Activated effector memory CD4-positive, alpha-beta T cell treated with anti-CD3 and anti-CD28 coated beads, Interleukin-2, amount 50 U/mL, for 16 hours (primary cell): ENCODE results near the gene PRKAG2.

ENCODE experiments used
- DNase-seq: peaks from one replicate; pipeline ENCODE4 v3.0.0-alpha.2; 2020

The PRKAG2 gene

DNA sequence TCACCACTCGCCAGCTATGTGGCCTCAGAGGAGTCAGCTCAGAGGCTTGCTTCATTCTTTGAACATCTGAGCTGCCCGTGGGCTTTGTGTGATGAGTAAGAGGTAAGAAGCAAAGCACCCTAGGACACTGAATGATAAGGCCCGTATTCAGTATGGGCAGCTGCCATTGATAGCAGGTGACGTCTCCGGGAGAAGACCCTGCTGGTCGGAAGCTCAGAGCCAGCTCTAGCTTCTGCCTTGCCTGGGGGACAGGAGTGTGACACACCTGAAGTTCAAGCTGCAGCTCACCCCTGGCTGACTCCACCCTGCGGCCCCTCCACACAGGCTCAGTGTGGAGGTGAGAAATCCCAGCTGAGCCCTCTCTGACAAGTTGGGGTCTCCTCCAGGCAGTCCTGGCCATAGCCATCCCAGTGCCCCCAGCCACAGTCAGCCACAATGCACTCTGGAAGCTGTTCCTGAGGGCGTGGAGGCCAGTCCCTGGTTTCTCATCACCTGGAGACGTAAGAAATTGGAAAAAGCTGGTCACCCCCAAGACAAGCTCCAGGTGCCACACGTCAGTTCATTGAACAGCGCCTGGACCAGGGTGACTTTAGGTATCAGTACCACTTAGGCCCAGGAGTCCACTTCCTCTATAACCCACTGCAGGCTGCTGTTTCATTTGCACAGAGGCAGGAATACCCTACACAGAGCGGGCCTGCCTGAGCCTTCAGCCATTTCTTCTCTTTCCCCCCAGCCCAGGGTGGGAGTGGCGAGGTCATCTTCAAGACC lies 192.3 kb downstream of the PRKAG2 start:
- DNase-seq: no peak

DNA sequence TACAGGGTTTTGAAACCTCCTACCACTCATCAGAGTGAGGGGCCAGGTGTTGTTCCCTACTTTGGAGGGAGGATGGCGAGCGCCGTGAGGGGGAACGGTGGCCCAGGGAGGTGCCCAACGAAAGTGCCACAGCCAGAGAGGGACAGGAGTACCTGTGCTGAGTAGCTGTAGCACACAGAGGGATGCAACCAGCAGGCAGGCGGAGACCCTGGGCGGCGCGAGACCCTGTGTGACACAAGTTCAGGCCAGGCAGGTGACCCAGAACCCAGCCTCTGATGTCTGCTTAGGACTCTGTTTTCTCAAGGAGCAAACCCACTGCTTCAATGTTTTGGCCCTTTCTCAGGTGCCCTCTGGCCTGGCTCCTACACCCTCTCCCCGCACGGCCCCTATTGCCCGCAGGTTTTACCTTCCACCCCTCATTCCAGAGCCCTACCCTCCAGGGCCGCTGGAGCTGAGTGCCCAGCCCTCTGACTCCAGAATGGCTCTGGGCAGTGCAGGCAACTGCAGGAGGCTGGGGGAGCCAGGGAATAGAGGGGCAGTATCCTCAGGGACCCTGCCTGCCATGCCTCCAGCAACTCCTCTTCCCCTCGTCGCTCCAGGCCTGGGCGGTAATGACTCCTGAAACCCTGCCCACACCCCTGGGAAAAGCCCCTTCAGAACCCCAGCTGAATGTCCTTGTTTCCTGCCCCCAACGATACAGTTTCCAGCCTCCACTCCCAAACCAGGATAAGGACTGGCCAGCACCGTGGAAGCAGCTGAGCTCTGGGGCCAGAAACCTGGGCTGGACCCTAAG lies 193.1 kb downstream of the PRKAG2 start:
- peak; percentile 57 for DNase-seq

DNA sequence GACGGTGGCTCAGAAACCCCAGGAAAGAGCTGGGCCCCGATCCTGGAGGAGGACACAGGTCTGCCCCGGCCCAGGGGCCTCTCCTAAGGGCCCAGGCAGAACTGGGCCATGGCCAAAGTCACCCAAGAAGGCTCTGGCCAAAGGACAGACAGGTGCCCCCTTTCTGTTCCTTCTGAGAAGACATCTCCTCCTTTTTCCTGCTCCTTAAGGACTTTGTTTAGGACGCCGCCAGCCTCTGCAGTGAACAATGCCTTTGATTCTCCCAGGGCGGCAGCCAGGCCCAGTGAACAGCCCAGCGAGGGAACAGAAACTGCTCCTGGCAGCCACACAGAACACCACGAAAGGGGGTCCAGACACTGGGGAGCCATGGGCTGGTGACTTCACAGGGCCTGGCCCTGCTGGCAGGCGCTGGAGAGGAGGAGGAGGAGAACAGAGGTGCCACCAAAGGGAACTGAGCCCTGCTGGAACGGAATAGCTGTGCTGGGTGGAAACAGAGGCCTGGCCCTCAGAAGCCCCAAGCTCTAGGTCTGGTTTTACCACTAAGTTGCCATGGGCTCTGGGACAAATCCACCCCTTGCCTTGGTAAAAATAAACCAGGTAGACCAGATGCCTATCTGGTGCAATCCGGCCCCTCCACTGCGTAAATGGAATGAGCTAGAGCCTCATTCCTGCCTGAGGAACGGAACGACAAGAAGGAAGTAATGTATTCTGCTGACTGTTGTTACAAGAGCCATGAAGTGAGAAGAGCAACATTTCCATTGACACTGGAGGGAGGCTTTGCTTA lies 193.9 kb downstream of the PRKAG2 start:
- DNase-seq: peak; percentile 41

DNA sequence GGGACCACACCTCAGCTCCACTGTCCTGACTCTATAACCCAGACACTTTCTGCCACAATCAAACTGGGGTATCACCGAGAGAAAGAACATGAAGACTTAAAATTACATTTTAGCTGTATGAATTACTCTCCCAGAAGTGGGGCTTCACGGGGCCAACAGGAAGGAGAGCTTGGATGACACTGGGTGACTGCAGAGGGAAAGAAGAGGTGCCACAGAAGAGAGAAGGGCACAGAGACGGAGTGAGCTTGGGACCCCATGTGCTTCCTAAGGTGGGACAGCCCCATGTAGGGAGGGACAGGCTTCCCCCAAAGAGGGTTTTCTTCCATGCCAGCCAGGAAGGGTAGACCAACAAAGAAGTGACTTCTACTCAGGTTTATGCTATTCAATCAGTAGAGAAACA lies 195.2 kb downstream of the PRKAG2 start:
- peak; percentile 36 for DNase-seq

DNA sequence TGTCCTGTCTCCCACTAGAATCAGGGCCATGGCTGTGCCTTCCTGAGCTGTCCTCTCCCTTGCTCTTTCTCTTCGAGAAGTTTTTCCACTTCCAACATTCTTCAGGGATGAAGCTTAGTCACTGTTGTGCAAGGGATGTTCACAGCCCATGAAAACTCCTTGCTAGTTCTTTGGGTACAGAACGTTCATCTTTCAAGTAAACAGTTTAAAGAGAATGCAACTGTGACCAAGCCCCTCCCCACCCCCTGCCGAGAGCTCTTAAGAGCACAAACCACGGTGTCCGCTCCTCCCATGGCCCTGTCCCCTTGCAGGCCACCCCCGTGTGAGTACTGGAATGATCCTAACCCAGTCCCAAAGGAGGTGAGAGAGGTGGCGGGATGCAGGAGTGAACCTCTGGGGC lies 196.1 kb downstream of the PRKAG2 start:
- peak; percentile 39 for DNase-seq

DNA sequence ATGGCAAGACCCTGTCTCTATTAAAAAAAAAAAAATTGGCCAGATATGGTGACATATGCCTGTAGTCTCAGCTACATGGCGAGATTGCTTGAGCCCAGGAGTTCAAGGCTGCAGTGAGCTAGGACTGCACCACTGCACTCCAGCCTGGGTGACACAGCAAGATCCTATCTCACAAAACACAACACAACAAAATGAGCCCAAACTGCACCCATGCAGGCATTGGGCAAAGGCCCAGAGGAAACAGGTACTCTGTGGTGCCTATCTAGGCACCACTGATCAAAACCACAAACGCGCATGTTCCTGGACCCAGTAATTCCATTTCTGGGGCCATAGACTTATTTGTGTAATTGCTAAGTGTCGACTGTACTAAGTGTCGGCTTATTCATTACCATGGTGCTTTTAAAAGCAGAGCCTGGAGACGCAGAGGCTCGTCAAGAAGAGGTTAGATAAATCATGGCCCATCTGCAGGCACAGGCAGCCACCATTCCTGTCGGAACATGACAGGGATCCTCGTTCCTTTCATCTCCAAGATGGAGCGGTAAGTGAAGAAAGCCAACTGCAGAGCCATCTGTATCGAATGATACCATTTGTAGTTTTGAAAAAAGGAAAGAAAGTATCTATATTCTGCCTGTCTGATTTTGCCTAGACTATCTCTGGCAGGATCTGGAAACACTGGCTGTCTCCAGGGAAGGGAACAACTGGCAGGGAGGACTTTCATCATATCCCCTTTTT lies 196.9 kb downstream of the PRKAG2 start:
- DNase-seq: peak; percentile 41

DNA sequence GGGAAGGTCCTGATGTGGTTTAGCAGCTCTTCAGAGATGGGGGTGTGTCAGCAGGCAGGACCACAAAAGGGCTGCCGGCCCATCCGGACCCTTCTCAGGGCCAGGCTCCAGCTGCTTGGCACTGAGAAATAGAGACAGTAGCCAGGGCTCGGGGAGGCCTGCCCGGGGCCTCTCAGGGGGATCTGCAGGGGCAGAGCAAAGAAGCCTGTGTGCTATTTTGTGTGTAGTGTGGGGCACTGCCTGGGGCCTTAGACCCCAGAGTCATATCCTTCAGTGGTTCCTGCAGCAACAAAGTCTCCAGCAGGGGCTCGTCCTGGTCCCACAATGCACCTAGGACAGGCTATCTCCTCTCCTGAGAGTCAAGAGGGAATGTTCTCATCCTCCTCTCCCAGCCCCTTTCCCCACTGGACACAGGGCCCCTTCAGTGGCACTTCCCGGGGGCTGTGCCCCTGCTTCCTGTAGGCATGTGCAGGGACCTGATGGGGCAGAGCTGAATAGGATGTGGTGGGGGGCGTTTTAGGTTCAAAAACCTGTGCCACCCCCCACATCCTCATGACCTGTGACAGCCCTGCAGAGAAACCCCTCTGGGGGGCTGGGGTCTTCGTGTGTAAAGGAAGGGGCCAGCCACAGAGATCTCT lies 197.7 kb downstream of the PRKAG2 start:
- DNase-seq: no peak

DNA sequence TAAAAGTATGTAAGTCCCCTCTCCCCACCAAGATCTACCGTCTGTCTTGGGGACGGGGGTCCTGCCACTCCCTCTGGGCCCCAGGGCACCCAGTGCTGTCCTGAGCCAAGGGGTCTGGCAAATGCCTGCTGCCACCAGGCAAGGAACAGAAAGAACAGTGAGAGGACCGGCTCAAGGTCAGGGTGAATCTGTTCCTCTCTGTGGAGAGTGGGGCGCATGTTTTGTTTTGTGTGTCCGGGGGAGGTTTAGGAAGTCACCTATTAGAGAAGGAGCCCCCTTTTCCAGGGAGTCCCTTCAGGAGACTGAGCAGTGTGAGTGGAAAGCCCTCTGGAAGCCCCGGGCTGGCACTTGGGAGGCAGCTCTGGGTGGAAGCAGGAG lies 198.7 kb downstream of the PRKAG2 start:
- DNase-seq: no peak

DNA sequence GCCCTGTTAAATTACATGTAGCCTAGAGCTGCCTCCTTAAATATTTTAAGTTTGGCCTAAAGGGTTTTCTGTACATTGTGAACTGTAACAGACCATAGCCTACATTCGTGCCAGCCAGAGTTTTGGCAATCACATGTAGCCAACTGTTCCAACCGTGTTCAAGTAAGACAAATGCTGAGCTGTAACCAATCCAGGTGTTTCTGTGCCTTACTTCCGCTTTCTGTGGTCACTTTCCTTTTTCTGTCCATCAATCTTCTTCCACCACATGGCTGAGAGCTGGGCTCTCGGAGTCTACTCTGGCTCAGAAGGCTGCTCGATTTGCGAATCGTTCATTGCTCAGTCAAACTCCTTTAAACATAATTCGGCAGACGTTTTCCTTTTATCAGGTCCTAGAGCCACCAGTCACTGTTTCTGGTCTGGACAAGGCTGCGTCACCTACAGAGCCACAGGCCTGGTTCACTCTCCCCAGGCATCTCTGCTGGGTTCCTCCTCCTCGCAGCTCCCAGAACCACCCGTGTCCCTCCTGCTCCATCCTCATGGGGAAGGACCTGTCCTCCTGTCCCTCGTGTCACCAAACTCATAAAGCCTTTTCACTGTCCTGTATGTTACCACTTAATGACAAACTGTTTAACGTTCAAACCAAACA lies 199.2 kb downstream of the PRKAG2 start:
- DNase-seq: no peak

DNA sequence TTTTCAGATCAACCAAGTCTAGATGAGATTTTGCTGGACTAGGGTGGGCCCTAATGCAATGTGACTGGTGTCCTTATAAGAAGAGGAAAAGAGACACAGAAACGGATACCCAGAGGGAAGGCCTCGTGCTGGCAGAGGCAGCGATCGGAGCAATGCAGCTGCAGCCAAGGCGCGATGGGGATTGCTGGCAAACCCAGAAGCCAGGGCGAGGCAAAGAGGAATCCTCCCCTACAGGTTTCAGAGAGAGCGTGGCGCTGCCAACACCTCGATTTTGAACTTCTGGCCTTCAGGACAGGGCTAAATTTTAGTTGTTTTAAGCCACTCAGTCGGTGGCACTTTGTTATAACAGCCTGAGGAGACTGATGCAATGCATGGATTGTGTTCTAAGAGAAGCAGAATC lies 200.2 kb downstream of the PRKAG2 start:
- no peak for DNase-seq

DNA sequence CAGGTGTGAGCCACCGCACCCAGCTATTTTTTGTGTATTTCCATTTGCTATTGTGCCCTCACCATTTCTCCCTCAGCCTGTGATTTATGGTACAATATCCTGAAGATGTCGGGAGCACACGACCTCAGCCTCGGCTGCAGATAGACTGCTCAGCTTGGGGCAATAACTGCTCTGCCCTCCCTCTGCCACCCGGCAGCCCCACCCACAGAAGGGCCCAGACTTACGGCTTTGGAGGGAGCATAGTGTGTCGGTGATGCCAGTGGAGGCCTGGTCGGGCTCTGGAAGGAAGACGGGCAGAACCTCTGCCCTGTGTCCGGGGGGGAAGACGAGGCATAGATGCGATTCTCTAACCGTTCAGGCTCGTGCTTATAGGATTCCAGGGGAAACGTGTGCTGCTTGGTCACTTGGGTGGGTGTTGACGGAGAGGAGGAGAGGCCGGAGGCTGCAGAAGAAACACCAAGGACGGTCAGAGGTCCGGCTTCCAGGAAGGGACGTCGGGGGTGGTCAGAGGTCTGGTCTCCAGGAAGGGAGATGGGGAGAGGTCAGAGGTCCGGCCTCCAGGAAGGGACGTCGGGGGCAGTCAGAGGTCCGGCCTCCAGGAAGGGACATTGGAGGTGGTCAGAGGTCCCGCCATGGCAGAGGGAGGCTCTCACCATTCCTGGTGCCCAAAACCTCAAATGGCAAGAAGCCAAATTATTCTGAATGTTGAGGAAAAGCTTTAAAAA lies 201.6 kb downstream of the PRKAG2 start:
- DNase-seq: no peak

DNA sequence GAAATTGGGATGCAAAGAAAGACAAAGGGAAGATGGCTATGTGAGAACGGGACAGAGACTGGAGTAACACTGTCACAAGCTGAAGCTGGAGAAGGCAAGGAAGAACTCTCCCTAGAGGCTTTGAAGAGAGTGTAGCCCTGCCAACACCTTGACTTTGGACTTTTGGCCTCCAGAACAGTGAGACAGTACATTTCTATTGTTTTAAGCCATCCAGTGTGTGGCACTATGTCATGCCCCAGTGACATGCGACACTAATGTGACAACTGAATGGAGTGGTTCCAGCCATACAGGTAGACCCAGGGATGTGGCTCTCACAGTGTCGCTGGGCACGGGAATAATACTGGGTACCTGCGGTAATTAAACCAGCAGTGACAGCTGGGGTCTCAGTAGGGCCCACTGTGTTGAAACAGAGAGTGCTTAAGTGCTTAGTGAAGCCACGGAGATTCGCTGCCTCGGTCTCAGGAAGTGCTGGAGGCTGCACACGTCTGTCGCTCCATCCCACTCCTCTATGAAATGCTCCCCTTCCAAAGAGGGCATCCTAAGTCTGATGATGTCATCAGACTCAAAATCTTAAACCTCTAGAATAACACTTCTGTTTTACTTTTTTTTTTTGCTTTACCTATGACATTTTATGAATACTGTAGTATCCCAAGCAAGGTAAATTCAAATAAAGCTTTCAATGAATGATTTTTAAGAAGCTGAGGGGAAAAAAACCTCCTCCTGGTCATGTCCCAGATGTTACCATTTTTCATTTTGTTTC lies 202.6 kb downstream of the PRKAG2 start:
- no peak for DNase-seq

DNA sequence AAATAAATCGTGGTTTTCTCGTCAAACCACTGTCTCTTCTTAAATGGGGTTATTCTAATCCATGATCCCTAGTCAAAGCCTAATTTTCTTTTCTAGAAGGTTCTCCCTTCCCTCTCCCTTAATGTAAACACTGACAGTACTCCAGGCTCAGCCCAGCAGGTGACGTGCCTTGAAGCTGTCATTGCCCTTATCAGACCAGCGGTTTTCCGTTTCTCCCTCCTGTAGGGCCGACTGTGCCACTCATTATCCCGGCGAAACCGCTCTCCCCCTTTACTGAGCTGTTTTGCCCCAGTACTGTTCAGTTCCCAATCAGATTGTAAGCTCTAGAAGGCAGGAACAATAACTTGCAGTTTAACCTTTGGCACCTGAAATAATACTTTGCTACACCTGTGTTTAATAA lies 203.7 kb downstream of the PRKAG2 start:
- DNase-seq: no peak

DNA sequence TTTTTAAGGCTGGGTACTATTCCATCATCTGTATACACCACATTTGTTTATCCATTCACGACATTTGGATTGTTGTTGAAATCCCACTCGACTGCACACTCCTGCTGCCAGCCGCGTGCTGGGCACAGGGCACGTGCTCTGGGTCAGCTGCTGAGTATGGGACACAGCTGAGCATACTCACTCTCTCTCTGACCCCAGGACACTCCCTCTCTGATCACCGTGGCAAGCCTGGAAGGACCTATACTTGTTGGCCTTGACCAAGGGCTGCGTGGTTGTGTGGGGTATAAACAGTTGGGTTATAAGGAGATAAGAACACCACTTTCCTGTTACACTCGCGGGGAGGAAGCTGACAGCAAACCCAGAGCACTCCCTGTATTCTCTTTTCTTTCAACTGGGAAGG lies 204.2 kb downstream of the PRKAG2 start:
- DNase-seq: no peak

DNA sequence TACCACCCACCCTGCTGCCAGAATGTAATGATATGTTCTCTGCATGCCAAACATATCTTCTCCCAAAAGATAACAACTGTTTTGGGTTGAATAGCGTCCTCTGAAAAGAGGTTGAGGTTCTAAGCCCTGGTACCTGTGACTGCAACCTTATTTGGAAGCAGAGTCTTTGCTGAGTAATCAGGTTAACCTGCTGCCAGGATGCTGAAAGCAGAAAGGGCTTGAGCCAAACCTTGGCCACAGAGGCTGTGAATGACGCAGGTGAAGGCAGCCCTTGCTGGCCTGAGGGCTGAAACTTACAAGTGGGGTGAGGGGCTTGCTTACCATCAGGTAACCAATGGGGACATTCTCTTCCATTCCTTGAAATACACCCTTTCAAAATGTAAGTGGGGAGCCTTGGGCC lies 205.4 kb downstream of the PRKAG2 start:
- no peak for DNase-seq

DNA sequence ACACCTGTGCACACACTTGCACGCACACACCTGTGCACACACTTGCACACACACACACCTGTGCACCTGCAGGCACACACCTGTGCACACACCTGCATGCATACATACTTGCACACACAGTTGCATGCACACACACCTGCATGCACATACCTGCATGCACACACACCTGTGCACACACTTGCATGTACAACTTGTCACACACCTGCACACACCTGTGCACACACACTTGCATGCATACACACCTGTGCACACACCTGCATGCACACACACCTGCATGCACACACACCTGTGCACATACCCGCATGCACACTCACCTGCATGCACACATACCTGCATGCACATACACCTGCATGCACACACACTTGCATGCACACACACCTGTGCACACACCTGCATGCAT lies 207.2 kb downstream of the PRKAG2 start:
- no peak for DNase-seq

DNA sequence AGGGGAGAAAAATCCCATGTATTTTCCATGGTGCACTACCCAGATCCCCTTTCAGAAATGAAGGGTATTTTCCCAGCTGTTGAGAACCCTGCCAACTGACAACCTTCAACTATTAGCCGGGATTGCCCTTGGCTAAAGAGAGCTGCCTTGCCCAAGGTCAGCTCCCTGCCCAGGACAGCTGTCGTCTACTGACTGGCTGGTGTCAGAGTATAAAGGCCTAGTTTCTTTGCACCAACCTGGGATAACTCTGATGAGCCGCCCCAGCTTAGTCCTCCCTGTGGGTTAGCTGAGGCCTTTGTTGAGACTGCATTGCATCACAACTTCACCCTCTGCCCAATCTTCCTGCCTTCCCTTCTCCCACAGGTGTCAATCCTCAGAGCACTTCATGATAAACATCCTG lies 210.0 kb downstream of the PRKAG2 start:
- no peak for DNase-seq

DNA sequence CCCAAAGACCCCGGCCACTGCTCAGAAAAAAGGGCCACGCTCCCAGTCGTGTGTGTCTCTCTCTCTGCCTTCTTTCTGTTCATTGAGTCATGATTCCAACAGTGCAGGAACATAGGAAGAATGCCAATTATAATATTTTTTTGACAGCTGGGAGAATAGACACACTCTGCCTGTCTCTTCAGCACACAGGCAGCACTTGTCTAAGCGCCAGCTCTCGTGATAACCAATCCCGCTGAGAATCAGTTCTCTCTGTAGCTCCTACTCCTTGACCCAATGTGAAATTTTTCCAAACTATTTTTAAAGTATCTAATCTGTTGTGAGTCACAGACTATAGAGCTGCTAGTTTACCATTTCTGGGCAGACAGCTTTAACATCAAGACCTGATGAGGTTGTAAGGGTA lies 211.5 kb downstream of the PRKAG2 start:
- DNase-seq: no peak

DNA sequence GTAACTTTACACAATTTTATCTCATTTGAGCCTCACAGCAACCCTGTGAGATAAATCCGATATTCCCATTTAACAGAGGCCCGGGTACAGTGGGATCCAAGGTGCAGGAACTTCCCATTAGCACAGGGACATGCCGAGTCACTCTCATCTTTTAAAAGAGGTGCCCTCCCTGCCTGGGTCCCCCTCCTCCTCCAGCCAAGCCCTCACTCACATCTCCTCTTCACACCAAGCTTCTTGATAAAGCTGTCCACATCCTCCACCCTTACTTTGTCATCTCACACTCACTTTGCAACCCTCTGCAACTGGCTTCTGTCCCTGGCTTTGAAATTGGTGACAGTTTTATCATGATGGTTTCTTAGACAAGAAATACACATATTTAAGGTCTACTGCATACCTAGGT lies 212.6 kb downstream of the PRKAG2 start:
- no peak for DNase-seq

DNA sequence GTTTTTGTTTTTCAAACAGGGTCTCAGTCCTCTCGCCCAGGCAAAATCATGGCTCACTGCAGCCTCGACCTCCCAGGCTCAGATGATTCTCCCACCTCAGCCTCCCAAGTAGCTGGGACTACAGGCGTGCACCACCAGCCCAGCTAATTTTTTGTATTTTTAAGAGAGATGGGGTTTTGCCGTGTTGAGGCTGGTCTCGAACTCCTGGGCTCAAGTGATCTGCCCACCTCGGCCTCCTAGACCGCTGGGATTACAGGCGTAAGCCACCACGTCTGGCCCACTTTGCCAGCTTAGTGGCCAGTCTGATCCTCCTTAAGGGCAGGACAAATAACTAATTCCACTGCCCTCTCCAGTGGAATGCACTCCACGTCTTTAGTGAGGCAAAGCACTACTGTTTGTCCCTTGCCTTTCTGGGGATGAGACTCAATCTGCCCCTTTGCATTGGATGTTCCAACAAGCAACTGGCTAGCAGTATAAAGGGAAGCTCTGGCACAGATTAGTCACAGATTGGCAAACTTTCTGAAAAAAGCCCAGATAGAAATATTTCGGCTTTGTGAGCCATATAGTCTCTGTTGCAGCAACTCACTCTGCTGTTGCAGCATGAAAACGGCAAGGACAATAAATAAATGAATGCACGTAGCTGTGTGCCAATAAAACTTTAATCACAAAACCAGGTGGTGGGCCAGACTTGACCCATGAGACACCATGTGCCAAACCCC lies 213.4 kb downstream of the PRKAG2 start:
- no peak for DNase-seq
